Endothelial cell of umbilical vein (primary cell): ENCODE measurements around the gene GPLD1.

Source experiments
- CTCF ChIP-seq, 2 donors: IDR thresholded peaks; 1 replicate in 1 of 2; 2 replicates in 1 of 2; pipeline ENCODE4 v1.5.1; 2011; ENCODE audit warnings: low read length in 2 of 2, mild to moderate bottlenecking in 2 of 2, moderate library complexity in 2 of 2, control low read depth in 1 of 2, inconsistent platforms in 1 of 2, low read depth in 1 of 2; ENCODE audit not compliant: insufficient read depth in 1 of 2; ENCODE audit errors: extremely low read depth in 1 of 2
- EZH2 ChIP-seq: IDR thresholded peaks from 2 replicates; pipeline ENCODE4 v1.6.1; 2012; ENCODE audit warnings: borderline replicate concordance, low read depth, mild to moderate bottlenecking, moderate library complexity, low read length, inconsistent platforms; ENCODE audit not compliant: severe bottlenecking
- FOS ChIP-seq: IDR thresholded peaks from 2 replicates; pipeline ENCODE4 v1.6.1; 2011; ENCODE audit warnings: mild to moderate bottlenecking, low read length, moderate library complexity, borderline replicate concordance; ENCODE audit not compliant: insufficient read depth
- MYC ChIP-seq: IDR thresholded peaks from one replicate; pipeline ENCODE4 v1.6.1; 2011; ENCODE audit warnings: mild to moderate bottlenecking, low read depth, low read length
- POLR2A ChIP-seq: IDR thresholded peaks from 2 replicates; pipeline ENCODE4 v1.6.1; 2012; ENCODE audit warnings: low read depth, mild to moderate bottlenecking, control low read depth, low read length
- POLR2AphosphoS5 ChIP-seq: IDR thresholded peaks from 2 replicates; pipeline ENCODE4 v1.6.1; 2012; ENCODE audit warnings: low read depth, mild to moderate bottlenecking, control low read depth, low read length, moderate library complexity; ENCODE audit not compliant: insufficient read depth

GRCh38 chr6:24493945-24494820, 4.8 kb upstream of the GPLD1 start:
- TF ChIP-seq CTCF (IDR thresholded peaks at IDR 0.05; ENCODE audit: extremely low read depth in 1 of 2, insufficient read depth in 1 of 2, low read depth in 1 of 2, low read length in 2 of 2) (no peak), POLR2AphosphoS5 (no peak), FOS (no peak), MYC (no peak), EZH2 (no peak), POLR2A (no peak)
